ENCODE measurements around the gene NHSL1. TPM values are rescaled to one million over a fixed set of nuclear protein-coding genes. Genes with fewer than 3 reads are reported as not detected.

NHSL1 gene
- total and polyA plus RNA-seq, 2 donors (not counting 3 experiments of a cell fraction or from before 2014, with no cell fraction given) = 24.8 to 55.0 TPM

DNA sequence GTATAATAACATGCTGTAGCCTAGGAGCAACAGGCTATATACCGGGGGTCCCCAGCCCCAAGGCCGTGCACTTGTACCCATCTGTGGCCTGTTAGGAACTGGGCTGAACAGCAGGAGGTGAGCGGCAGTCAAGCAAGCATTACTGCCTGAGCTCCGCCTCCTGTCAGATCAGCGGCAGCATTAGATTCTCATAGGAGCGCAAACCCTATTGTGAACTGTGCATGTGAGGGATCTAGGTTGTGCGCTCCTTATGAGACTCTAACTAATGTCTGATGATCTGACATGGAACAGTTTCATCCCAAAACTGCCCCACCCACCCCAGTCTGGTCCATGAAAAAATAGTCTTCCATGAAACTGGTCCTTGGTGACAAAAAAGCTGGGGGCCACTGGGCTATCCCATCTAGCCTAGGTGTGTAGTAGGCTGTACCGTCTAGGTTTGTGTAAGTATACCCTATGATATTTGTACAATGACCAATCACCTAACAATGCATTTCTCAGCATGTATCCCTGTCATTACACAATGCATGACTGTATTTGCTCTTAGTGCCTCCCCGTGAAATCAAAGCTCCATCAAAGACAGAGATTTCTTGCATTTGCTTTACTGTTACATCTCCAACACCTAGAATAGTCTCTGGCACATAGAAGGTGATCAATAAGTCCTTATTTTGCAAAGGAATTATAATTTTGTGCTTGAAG lies 30.8 kb downstream of the NHSL1 start:
- Histone ChIP-seq H3K4me2 (ENCODE audit: insufficient read depth, low read length) (no peak overlapping the region), H3K4me1 (ENCODE audit: control insufficient read depth, extremely low read depth, insufficient read depth, low read length) (peaks cover 5% of the 10 kb centered on the region), H3K4me3 (replicated peaks in 1 of 3; ENCODE audit: insufficient read depth in 1 of 3, low read depth in 1 of 3, low read length in 3 of 3) (no peak overlapping the region), H3K9me1 (replicated peaks; ENCODE audit: control insufficient read depth, extremely low read depth, insufficient read depth, low read length) (no peaks in the 10 kb centered on the region), H3K27me3 (ENCODE audit: control insufficient read depth in 2 of 2, insufficient read depth in 2 of 2, low read length in 2 of 2) (no peaks in the 10 kb centered on the region), H3K9me3 (replicated peaks; ENCODE audit: control insufficient read depth, insufficient read depth, low read length) (no peaks in the 10 kb centered on the region), H3K9ac (replicated peaks; ENCODE audit: extremely low read depth, insufficient read depth, low read length) (no peak overlapping the region), H3K27ac (ENCODE audit: insufficient read depth, low read depth, low read length) (no peak overlapping the region), H3K36me3 (ENCODE audit: control insufficient read depth in 2 of 2, extremely low read depth in 1 of 2, insufficient read depth in 2 of 2, low read length in 2 of 2) (peaks cover 7 to 18% of the 10 kb centered on the region in 2 experiments), H4K20me1 (replicated peaks; ENCODE audit: control insufficient read depth, extremely low read depth, insufficient read depth, low read length) (peaks cover 3% of the 10 kb centered on the region), H2AFZ (ENCODE audit: low read depth, low read length) (no peak overlapping the region), H3K79me2 (ENCODE audit: control insufficient read depth, insufficient read depth, low read length) (peaks cover 13% of the 10 kb centered on the region)
- TF ChIP-seq GATA2 (IDR thresholded peaks at IDR 0.05; ENCODE audit: insufficient read depth, insufficient read length, low read depth, low read length) = no peak
- no peak for TF ChIP-seq EZH2 (IDR thresholded peaks at IDR 0.05; ENCODE audit: borderline replicate concordance, low read depth, low read length, severe bottlenecking)
- TF ChIP-seq POLR2A (IDR thresholded peaks at IDR 0.05; ENCODE audit: low read depth, low read length) = no peak
- TF ChIP-seq, protein P1, sequence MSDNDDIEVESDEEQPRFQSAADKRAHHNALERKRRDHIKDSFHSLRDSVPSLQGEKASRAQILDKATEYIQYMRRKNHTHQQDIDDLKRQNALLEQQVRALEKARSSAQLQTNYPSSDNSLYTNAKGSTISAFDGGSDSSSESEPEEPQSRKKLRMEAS (IDR thresholded peaks at IDR 0.05; ENCODE audit: insufficient read depth, insufficient read length) = no peak
- TF ChIP-seq CTCF (IDR thresholded peaks at IDR 0.05; ENCODE audit: extremely low read depth in 1 of 2, insufficient read depth in 1 of 2, low read depth in 1 of 2, low read length in 2 of 2) = no peak
- TF ChIP-seq FOS (IDR thresholded peaks at IDR 0.05; ENCODE audit: borderline replicate concordance, insufficient read depth, low read length) = no peak
- TF ChIP-seq POLR2AphosphoS5 (IDR thresholded peaks at IDR 0.05; ENCODE audit: insufficient read depth, low read depth, low read length) = no peak
- no peak for TF ChIP-seq JUN (IDR thresholded peaks at IDR 0.05; ENCODE audit: borderline replicate concordance, insufficient read depth, insufficient read length, low read depth)
- no peak for TF ChIP-seq MYC (IDR thresholded peaks at IDR 0.05; ENCODE audit: low read depth, low read length)
- dilution Hi-C loops (cut with MboI; ENCODE audit: extremely low pct_ligation_motif_present, low sequenced_read_pairs) = no loop called here
- no TSS peak for BruUV-seq (replicated peaks)
- intact Hi-C loops (cut with micrococcal nuclease) = no loop called here
- POLR2A ChIA-PET = no interaction called here
- CTCF ChIA-PET = no interaction called here
- no peak for FAIRE-seq
- DNase-seq (ENCODE audit: low read depth, low spot score) = no peak

Data from endothelial cell of umbilical vein (primary cell).